ENCODE measurements around the gene C9orf152. TPM values are rescaled to one million over a fixed set of nuclear protein-coding genes. Genes with fewer than 3 reads are reported as not detected.

The C9orf152 gene
- total and polyA plus RNA-seq, 4 donors: 0.08 to 0.29 (median 0.20) TPM; not detected in 1

DNA sequence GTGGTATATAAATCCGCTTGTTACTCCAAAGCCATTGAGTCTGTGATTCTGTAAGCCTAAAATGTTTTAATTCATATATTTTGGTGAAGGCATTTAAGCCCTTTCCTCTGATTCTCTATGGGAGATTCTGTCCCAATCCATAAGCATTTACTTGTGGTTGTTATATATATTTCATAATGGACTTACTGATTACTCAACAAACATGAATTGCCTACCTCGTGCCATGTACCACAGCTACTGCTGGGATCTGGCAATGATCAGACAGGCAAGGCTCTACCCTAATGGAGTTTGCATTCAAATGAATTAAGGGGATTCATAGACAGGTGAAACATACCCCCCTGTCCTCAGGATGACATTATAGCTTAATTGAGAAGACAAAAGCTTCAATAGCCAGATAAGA lies 54.5 kb downstream of the C9orf152 start:
- Histone ChIP-seq H3K4me1 (ENCODE audit: control insufficient read depth in 4 of 4, insufficient read depth in 4 of 4, low read length in 3 of 4) (peaks cover 0 to 20% (median 9%) of the 10 kb centered on the region in 4 donors), H3K4me3 (ENCODE audit: low read depth in 1 of 3, low read length in 3 of 3) (no peak overlapping the region), H3K9ac (ENCODE audit: low read depth in 1 of 2, low read length in 2 of 2) (no peak overlapping the region), H3K27me3 (ENCODE audit: control insufficient read depth in 4 of 4, insufficient read depth in 4 of 4, low read length in 3 of 4) (no peaks in the 10 kb centered on the region), H3K27ac (ENCODE audit: low read depth in 1 of 2, low read length in 2 of 2) (no peak overlapping the region), H3K36me3 (ENCODE audit: control insufficient read depth in 4 of 4, insufficient read depth in 3 of 4, low read depth in 1 of 4, low read length in 3 of 4) (peaks cover 0 to 4% (median 1%) of the 10 kb centered on the region in 4 donors), H3K9me3 (ENCODE audit: control insufficient read depth in 4 of 4, low read length in 3 of 4) (no peaks in the 10 kb centered on the region)
- WGBS: 73% methylated on average over 2 of the region's 2 CpGs
- DNase-seq (ENCODE audit: low spot score): no peak
- TF ChIP-seq FOXA1 (IDR thresholded peaks at IDR 0.05) (no peak), JUND (IDR thresholded peaks at IDR 0.05) (no peak), HNF4A (conservative IDR thresholded peaks at IDR 0.05) (no peak), TAF1 (conservative IDR thresholded peaks at IDR 0.05) (no peak), HNF4G (IDR thresholded peaks at IDR 0.05) (no peak)

DNA sequence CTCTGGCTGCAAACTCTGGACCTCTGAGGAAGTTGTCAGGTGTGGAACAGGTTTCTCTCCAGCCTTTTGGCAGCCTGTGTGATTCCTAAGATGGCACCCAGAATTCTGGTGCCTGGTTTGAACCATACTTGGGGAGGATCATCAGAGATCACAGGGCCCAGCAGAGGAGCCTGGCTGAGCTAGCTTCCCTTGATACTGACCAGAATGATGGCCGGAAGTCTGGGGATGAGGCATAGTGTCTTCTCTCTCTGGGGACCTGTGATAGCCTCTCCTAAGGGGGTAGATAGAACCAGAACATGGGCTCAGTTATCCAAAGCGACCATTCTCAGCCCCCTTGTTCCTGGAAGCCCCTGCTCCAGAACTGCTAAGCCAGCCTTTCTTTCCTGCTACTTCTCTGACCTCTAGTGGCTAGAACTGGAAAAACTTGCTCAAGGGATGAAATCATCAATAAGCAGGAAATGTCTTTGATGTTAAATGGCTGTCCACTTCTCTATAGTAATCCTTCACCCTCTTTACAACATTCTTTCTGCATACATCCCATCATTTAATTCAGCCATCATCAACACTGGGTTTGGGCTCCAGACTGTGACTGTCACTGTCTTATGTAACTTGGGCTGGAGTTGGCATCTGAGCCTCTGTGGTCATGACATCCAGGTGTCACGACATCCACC lies 55.1 kb downstream of the C9orf152 start:
- Histone ChIP-seq H3K9ac (ENCODE audit: low read depth in 1 of 2, low read length in 2 of 2) (no peak overlapping the region), H3K4me1 (ENCODE audit: control insufficient read depth in 4 of 4, insufficient read depth in 4 of 4, low read length in 3 of 4) (peaks cover 0 to 20% (median 8%) of the 10 kb centered on the region in 4 donors), H3K36me3 (ENCODE audit: control insufficient read depth in 4 of 4, insufficient read depth in 3 of 4, low read depth in 1 of 4, low read length in 3 of 4) (peaks cover 0 to 4% (median 1%) of the 10 kb centered on the region in 4 donors), H3K4me3 (ENCODE audit: low read depth in 1 of 3, low read length in 3 of 3) (no peak overlapping the region), H3K9me3 (ENCODE audit: control insufficient read depth in 4 of 4, low read length in 3 of 4) (no peaks in the 10 kb centered on the region), H3K27ac (ENCODE audit: low read depth in 1 of 2, low read length in 2 of 2) (no peak overlapping the region), H3K27me3 (ENCODE audit: control insufficient read depth in 4 of 4, insufficient read depth in 4 of 4, low read length in 3 of 4) (no peaks in the 10 kb centered on the region)
- DNase-seq (ENCODE audit: low spot score): no peak
- 57% methylated on average over 3 of the region's 3 CpGs for whole genome bisulfite sequencing
- TF ChIP-seq, protein P1, sequence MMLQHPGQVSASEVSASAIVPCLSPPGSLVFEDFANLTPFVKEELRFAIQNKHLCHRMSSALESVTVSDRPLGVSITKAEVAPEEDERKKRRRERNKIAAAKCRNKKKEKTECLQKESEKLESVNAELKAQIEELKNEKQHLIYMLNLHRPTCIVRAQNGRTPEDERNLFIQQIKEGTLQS (IDR thresholded peaks at IDR 0.05): no peak
- TF ChIP-seq, protein P2, sequence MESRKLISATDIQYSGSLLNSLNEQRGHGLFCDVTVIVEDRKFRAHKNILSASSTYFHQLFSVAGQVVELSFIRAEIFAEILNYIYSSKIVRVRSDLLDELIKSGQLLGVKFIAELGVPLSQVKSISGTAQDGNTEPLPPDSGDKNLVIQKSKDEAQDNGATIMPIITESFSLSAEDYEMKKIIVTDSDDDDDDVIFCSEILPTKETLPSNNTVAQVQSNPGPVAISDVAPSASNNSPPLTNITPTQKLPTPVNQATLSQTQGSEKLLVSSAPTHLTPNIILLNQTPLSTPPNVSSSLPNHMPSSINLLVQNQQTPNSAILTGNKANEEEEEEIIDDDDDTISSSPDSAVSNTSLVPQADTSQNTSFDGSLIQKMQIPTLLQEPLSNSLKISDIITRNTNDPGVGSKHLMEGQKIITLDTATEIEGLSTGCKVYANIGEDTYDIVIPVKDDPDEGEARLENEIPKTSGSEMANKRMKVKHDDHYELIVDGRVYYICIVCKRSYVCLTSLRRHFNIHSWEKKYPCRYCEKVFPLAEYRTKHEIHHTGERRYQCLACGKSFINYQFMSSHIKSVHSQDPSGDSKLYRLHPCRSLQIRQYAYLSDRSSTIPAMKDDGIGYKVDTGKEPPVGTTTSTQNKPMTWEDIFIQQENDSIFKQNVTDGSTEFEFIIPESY (IDR thresholded peaks at IDR 0.05): no peak
- TF ChIP-seq, protein P3, sequence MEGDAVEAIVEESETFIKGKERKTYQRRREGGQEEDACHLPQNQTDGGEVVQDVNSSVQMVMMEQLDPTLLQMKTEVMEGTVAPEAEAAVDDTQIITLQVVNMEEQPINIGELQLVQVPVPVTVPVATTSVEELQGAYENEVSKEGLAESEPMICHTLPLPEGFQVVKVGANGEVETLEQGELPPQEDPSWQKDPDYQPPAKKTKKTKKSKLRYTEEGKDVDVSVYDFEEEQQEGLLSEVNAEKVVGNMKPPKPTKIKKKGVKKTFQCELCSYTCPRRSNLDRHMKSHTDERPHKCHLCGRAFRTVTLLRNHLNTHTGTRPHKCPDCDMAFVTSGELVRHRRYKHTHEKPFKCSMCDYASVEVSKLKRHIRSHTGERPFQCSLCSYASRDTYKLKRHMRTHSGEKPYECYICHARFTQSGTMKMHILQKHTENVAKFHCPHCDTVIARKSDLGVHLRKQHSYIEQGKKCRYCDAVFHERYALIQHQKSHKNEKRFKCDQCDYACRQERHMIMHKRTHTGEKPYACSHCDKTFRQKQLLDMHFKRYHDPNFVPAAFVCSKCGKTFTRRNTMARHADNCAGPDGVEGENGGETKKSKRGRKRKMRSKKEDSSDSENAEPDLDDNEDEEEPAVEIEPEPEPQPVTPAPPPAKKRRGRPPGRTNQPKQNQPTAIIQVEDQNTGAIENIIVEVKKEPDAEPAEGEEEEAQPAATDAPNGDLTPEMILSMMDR (IDR thresholded peaks at IDR 0.05; ENCODE audit: low read depth, low read length, missing input control): peak; percentile 69
- TF ChIP-seq RAD21 (IDR thresholded peaks at IDR 0.05): peak; percentile 93 to 94

Other genes with a start within 250 kb of the C9orf152 start
- gene TXN, start 48.3 kb upstream of the C9orf152 start, total RNA-seq: 100 to 1,000 TPM in 1 of 2 donors, 10 to 100 TPM in 1; 65.4 to 111 TPM
- gene TXN, start 48.3 kb upstream of the C9orf152 start, polyA plus RNA-seq: 100 to 1,000 TPM; 183 to 400 TPM
- not detected for gene TXNDC8, start 129.7 kb upstream of the C9orf152 start, total RNA-seq
- not detected for gene TXNDC8, start 129.7 kb upstream of the C9orf152 start, polyA plus RNA-seq